ENCODE data around the gene VAMP2.

- no peak for TF ChIP-seq PBX3 (IDR thresholded peaks at IDR 0.05)
- TF ChIP-seq CBX8 (IDR thresholded peaks at IDR 0.05): no peak
- peak; percentile 80 for TF ChIP-seq RAD21 (conservative IDR thresholded peaks at IDR 0.05 in 1 of 2, IDR thresholded peaks at IDR 0.05 in 1 of 2)
- TF ChIP-seq, protein P1, sequence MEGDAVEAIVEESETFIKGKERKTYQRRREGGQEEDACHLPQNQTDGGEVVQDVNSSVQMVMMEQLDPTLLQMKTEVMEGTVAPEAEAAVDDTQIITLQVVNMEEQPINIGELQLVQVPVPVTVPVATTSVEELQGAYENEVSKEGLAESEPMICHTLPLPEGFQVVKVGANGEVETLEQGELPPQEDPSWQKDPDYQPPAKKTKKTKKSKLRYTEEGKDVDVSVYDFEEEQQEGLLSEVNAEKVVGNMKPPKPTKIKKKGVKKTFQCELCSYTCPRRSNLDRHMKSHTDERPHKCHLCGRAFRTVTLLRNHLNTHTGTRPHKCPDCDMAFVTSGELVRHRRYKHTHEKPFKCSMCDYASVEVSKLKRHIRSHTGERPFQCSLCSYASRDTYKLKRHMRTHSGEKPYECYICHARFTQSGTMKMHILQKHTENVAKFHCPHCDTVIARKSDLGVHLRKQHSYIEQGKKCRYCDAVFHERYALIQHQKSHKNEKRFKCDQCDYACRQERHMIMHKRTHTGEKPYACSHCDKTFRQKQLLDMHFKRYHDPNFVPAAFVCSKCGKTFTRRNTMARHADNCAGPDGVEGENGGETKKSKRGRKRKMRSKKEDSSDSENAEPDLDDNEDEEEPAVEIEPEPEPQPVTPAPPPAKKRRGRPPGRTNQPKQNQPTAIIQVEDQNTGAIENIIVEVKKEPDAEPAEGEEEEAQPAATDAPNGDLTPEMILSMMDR (IDR thresholded peaks at IDR 0.05): peak; percentile 92
- no peak for TF ChIP-seq JUNB (IDR thresholded peaks at IDR 0.05)
- TF ChIP-seq CEBPB (IDR thresholded peaks at IDR 0.05): no peak
- TF ChIP-seq MAX (IDR thresholded peaks at IDR 0.05): 0 out of 2 replicates have a peak, but pooled peaks have one; percentile 35
- TF ChIP-seq, protein P2, sequence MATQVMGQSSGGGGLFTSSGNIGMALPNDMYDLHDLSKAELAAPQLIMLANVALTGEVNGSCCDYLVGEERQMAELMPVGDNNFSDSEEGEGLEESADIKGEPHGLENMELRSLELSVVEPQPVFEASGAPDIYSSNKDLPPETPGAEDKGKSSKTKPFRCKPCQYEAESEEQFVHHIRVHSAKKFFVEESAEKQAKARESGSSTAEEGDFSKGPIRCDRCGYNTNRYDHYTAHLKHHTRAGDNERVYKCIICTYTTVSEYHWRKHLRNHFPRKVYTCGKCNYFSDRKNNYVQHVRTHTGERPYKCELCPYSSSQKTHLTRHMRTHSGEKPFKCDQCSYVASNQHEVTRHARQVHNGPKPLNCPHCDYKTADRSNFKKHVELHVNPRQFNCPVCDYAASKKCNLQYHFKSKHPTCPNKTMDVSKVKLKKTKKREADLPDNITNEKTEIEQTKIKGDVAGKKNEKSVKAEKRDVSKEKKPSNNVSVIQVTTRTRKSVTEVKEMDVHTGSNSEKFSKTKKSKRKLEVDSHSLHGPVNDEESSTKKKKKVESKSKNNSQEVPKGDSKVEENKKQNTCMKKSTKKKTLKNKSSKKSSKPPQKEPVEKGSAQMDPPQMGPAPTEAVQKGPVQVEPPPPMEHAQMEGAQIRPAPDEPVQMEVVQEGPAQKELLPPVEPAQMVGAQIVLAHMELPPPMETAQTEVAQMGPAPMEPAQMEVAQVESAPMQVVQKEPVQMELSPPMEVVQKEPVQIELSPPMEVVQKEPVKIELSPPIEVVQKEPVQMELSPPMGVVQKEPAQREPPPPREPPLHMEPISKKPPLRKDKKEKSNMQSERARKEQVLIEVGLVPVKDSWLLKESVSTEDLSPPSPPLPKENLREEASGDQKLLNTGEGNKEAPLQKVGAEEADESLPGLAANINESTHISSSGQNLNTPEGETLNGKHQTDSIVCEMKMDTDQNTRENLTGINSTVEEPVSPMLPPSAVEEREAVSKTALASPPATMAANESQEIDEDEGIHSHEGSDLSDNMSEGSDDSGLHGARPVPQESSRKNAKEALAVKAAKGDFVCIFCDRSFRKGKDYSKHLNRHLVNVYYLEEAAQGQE (IDR thresholded peaks at IDR 0.05): no peak
Measured at GRCh38 chr17:8158267-8159031, 4.3 kb downstream of the VAMP2 start.
